HEK293T (cell line): ENCODE data around the gene FBXL7.

Experiments used
- CTCF ChIA-PET: fragments of 350-600 bp; formaldehyde crosslinking; extraction: SDS; loops from one replicate; lab custom pipeline; 2021; ENCODE audit warnings: antibody characterized with exemption, inconsistent platforms; lab: Yijun Ruan, JAX
- POLR2A ChIA-PET: fragments of 350-600 bp; formaldehyde crosslinking; extraction: SDS; loops from one replicate; lab custom pipeline; 2020; ENCODE audit warnings: antibody characterized with exemption, inconsistent platforms; lab: Yijun Ruan, JAX
- DNase-seq: peaks from one replicate; pipeline ENCODE4 v3.0.0; 2012; ENCODE audit warnings: mixed read lengths; ENCODE audit errors: extremely low spot score
- ARNT ChIP-seq: fragments of 450-650 bp; IDR thresholded peaks from 2 replicates; pipeline ENCODE4 v1.6.1; 2017; ENCODE audit warnings: mild to moderate bottlenecking
- BHLHE40 ChIP-seq: fragments of 450-650 bp; IDR thresholded peaks from 2 replicates; pipeline ENCODE4 v1.6.1; 2016; ENCODE audit warnings: mild to moderate bottlenecking, moderate library complexity, borderline replicate concordance
- CTBP1 ChIP-seq: fragments of 450-650 bp; IDR thresholded peaks from 2 replicates; pipeline ENCODE4 v1.6.1; 2016; ENCODE audit warnings: borderline replicate concordance
- ELF4 ChIP-seq: fragments of 450-650 bp; IDR thresholded peaks from 2 replicates; pipeline ENCODE4 v1.6.1; 2017; ENCODE audit warnings: antibody characterized with exemption
- FOXA1 ChIP-seq: fragments of 450-650 bp; IDR thresholded peaks from 2 replicates; pipeline ENCODE4 v1.6.1; 2016; ENCODE audit warnings: mild to moderate bottlenecking
- FOXK2 ChIP-seq: fragments of 450-650 bp; IDR thresholded peaks from 2 replicates; pipeline ENCODE4 v1.6.1; 2016; ENCODE audit warnings: mild to moderate bottlenecking
- FOXM1 ChIP-seq: fragments of 450-650 bp; IDR thresholded peaks from 2 replicates; pipeline ENCODE4 v1.6.1; 2017; ENCODE audit warnings: mild to moderate bottlenecking, borderline replicate concordance
- HDGF ChIP-seq: fragments of 450-650 bp; IDR thresholded peaks from 2 replicates; pipeline ENCODE4 v1.6.1; 2017; ENCODE audit warnings: antibody characterized with exemption, borderline replicate concordance
- L3MBTL2 ChIP-seq: fragments of 450-650 bp; conservative IDR thresholded peaks from 2 replicates; pipeline ENCODE4 v1.6.1; 2016; ENCODE audit warnings: mild to moderate bottlenecking
- LEF1 ChIP-seq: fragments of 450-650 bp; IDR thresholded peaks from 2 replicates; pipeline ENCODE4 v1.6.1; 2017; ENCODE audit warnings: mild to moderate bottlenecking, borderline replicate concordance
- NFRKB ChIP-seq: fragments of 450-650 bp; IDR thresholded peaks from 2 replicates; pipeline ENCODE4 v1.6.1; 2016; ENCODE audit warnings: mild to moderate bottlenecking, moderate library complexity
- SP1 ChIP-seq: fragments of 450-650 bp; IDR thresholded peaks from 2 replicates; pipeline ENCODE4 v1.6.1; 2017
- SUZ12 ChIP-seq: fragments of 450-650 bp; IDR thresholded peaks from 2 replicates; pipeline ENCODE4 v1.6.1; 2016; ENCODE audit warnings: mild to moderate bottlenecking
- TARDBP ChIP-seq: fragments of 450-650 bp; IDR thresholded peaks from 2 replicates; pipeline ENCODE4 v1.6.1; 2016
- ZNF384 ChIP-seq: fragments of 450-650 bp; IDR thresholded peaks from 2 replicates; pipeline ENCODE4 v1.6.1; 2016
- TF ChIP-seq, protein P1 (sequence below): fragments of 450-650 bp; IDR thresholded peaks from 2 replicates; pipeline ENCODE4 v1.6.1; 2016

The FBXL7 gene

DNA sequence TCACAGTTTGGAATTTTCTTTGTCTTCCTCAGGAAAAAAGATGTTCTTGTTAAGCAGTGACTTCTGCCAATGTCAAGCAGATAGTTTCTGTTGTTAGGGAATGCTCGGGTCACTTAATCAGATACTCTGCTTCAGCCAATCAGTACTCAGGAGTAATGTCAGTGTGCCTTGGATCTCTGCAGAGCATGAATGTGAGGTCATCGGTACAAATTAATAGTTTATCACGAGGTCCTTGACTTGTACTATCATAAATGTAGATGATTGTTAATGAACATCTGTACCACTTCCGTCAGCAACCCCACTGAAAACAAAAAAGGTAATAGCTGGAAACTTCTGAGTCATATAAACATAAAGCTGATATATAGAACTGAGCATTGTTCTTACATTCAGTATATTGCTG is 73.6 kb downstream of the FBXL7 start:
- ChIA-PET CTCF (no interaction called here), POLR2A (no interaction called here)
- no peak for DNase-seq
- TF ChIP-seq NFRKB, result no peak
- no peak for TF ChIP-seq LEF1
- TF ChIP-seq TARDBP, result no peak
- TF ChIP-seq CTBP1, result no peak
- no peak for TF ChIP-seq ZNF384
- TF ChIP-seq L3MBTL2, result no peak

DNA sequence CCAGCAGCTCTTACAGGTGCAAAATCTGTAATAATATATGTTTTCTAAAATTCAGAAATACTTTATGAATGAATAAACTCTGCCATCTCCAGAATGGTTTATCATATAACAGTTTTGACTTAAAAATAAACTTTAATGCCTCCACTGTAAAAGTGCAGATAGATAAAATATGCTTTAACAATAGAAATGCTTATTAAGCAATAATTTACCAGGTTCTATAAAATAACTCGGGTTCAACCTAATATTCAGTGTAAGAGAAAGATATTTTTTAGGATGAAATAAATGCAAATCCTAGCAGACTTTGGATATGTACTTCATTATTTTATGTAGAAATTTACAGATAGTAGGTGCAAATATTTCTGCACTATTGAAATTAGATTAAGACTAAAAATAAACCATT is 74.1 kb downstream of the FBXL7 start:
- TF ChIP-seq L3MBTL2 (no peak), ARNT (no peak), NFRKB (no peak), BHLHE40 (no peak), TARDBP (no peak), SUZ12 (no peak), FOXK2 (no peak), SP1 (no peak), ELF4 (no peak), FOXM1 (no peak), HDGF (no peak), CTBP1 (no peak), LEF1 (no peak), ZNF384 (no peak), FOXA1 (no peak)
- TF ChIP-seq, protein P1, sequence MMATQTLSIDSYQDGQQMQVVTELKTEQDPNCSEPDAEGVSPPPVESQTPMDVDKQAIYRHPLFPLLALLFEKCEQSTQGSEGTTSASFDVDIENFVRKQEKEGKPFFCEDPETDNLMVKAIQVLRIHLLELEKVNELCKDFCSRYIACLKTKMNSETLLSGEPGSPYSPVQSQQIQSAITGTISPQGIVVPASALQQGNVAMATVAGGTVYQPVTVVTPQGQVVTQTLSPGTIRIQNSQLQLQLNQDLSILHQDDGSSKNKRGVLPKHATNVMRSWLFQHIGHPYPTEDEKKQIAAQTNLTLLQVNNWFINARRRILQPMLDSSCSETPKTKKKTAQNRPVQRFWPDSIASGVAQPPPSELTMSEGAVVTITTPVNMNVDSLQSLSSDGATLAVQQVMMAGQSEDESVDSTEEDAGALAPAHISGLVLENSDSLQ, result no peak
- ChIA-PET POLR2A (no interaction called here), CTCF (interaction anchor here (0.6 kb wide), 1 partner anchor 446 kb away, joined by 10 read pairs; no protein-coding TSS in a partner anchor)

DNA sequence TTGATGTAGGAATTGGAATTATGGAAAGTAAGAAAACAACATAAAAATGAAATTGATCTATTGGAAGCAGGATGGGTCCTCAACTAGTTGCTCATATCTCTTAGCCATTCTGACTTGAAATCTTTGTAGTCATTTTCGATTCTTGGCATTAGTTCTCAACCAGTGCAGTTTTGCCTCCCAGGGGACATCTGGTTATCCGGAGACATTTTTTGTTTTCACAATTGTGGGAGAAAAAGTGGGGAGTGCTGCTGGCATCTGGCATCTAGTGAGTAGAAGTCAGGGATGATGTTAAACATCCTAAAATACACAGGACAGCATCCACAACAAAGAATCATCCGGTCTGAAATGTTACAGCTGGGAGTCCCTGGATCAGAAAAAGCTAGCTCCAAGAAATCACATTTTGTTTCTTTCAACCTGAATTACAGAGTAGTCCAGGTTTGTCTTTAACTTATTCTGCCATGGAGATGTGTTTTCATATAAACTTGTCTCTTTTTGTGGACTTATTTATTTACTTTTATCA is 74.9 kb downstream of the FBXL7 start:
- POLR2A ChIA-PET, result no interaction called here
- DNase-seq, result no peak
- CTCF ChIA-PET, result interaction anchor here (0.6 kb wide), 1 partner anchor 447 kb away, joined by 10 read pairs; no protein-coding TSS in a partner anchor
- TF ChIP-seq ELF4 (no peak), HDGF (no peak), TARDBP (no peak), SP1 (no peak), FOXM1 (no peak)
- TF ChIP-seq, protein P1, result no peak

More for the DNA sequence above, 74.1 kb downstream of the FBXL7 start:
- DNase-seq, result no peak

DNA sequence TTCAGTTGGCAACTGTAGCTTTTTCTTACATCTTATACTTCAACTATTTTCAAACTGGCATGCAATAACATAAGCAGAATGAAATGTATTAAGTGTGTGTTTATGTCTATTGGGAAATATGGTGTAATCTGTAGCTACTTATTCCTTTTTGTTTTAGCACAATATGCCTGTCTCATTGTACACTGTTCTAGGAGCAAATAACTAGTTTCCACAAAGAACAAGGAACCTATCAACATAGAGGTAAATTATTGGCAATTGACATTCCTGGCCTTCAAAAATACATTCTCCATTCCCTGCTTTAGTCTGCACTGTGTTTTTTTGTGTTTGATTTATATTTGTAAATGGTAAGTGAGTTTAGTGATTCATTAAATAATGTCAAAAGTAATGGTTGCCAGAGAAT is 75.7 kb downstream of the FBXL7 start:
- TF ChIP-seq LEF1 (no peak), ARNT (no peak), FOXK2 (no peak), FOXM1 (no peak), SP1 (no peak), SUZ12 (no peak), TARDBP (no peak), L3MBTL2 (no peak), BHLHE40 (no peak), FOXA1 (no peak), HDGF (no peak), ZNF384 (no peak)
- TF ChIP-seq, protein P1, result no peak
- ChIA-PET POLR2A (no interaction called here), CTCF (no interaction called here)
- no peak for DNase-seq

DNA sequence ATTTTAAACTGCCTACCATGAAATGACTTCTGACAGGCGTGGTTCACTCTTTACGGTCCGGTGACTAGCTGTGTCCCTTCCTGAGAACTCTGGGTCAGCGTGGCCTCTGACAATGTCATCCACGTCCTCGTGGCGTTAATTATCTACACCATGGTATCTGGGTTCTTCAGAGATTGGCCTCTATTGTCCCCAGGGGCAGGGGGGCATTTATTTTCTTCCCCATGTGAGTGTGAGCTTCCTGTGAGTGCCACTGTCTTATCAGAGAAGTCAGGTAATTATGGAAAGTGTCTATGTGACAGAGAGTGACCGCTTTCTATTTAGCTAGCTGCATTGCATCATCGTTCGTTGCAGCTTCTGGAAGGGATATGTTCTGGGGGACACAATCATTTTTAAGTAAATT is 77.2 kb downstream of the FBXL7 start:
- ChIA-PET CTCF (no interaction called here), POLR2A (no interaction called here)
- TF ChIP-seq TARDBP, result no peak
- TF ChIP-seq CTBP1, result no peak
- TF ChIP-seq NFRKB, result no peak
- DNase-seq, result no peak

DNA sequence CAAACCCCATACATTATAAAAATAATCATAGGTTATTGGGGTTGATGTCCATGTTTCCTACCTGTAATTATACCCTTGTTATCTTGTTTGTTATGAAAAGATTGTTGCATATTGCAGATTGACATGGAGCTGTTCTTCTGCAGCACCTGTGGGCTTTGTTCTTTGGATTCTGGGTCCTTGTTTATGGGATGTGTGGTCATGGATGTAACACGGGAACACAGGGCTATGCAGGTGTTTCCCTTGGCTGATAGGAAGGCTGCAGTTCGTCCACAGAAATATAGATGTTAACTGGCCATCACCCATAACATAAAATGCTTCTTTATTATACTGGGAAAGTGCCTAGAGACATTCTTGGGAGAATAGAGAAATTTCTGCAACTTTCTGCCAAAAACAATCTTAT is 77.9 kb downstream of the FBXL7 start:
- TF ChIP-seq ARNT (no peak), BHLHE40 (no peak), NFRKB (no peak), CTBP1 (no peak), SP1 (no peak), TARDBP (no peak), L3MBTL2 (no peak), FOXM1 (no peak), FOXA1 (no peak), HDGF (no peak)
- TF ChIP-seq, protein P1, result no peak
- DNase-seq, result no peak
- ChIA-PET CTCF (no interaction called here), POLR2A (no interaction called here)
